EL (cell line): ENCODE measurements around the gene GOLGA6L7.
A peak's percentile ranks its signal among the peaks of the same experiment; 100 is the strongest.
"Not testable (repeated sequence)": the region's sequence is repeated elsewhere in the genome, so short reads cannot be mapped to it uniquely, and the experiment has no call there.

Source experiments
- DNase-seq: peaks from one replicate; pipeline ENCODE4 v3.0.0-alpha.2; 2016

The GOLGA6L7 gene

DNA sequence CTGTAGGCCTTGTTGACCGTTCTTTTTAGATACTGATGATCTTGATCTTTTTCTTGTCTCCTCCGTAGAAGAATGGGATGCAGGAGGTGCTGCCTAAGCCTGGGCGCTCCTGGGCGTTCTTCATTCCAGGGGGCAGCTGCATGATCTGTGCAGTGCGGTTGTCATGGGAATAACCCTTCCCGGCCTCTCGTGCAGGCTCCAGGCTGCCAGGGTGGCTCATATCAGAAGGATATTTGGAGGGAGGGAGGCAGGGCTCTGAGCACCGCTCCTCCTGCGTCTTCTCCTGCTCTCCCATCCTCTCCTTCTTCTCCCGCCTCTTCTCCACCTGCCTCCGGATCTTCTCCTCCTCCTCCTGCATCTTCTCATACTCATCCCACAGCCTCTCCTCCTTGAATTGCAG is 6.2 kb downstream of the GOLGA6L7 start:
- DNase-seq = not testable (repeated sequence)

DNA sequence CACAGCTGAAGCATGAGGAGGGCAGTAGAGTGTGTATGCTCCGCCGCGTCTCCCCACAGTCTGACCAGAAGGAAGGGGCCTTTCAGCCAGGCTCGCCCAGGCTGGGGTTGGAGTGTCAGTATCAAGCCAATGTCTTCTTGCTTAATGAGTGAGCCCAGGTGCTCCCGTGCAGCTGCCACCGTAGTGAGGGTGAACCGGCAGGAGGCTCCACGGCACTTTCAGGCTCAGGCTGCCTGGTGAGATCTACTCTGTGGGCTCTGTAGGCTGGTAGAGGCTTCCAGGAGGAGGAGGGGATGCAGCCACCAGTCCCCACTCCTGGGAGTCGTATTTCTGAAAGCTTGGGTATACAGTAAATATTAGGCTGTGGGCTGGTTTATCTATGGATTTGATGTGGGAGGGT is 8.2 kb downstream of the GOLGA6L7 start:
- not testable (repeated sequence) for DNase-seq

DNA sequence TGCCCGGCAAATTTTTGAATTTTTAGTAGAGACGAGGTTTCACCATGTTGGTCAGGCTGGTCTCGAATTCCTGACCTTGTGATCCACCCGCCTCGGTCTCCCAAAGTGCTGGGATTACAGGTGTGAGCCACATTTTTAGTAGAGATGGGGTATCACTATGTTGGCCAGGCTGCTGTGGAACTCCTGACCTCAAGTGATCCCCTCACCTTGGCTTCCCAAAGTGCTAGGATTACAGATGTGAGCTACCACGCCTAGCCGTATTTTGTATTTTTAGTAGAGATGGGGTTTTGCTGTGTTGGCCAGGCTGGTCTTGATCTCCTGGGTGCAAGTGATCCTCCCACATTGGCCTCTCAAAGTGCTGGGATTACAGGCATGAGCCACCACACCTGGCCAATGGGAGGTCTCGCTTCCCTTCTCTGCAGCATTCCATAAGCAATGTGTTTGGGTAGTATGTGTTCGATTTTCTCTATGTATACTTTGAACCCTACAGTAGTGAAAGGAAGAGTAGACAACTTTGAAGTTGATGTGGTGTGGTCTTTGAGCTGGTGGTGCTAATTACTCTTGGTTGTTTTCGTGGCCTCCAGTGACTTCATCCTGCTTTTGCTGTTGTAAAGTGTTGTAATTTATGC is 13.4 kb downstream of the GOLGA6L7 start:
- not testable (repeated sequence) for DNase-seq

DNA sequence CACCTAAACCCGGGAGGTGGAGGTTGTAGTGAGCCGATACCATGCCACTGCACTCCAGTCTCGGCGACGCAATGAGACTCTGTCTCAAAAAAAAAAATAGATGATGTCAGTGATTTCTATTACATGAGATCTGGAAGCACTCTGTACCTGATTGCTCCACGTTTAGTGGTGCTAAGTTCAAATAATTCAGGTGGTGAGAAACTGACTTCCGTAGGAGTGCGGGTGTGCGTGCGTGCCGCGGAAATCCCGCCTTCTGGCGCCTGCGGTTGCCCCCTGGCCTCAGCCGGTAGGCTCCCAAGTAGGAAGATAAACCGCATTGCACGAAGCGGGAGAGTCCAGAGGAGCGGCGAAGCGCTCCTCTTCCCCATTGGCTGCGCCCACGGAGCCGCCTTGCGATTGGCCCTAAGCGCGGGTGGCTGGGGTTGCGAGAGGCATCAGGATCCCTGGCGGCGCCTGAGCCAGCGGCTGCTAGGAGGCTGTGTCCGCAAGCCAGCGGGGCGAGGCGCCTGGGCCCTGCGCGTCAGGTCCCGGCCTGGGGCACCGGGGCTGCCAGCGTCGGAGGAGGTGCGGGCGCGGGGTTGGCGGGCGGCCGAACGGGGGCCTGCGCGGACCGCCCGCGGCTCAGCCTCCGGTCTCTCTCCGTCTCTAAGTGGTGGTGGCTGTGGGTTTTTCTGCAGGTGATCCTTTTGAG is 16.4 kb downstream of the GOLGA6L7 start:
- peak; percentile 58 for DNase-seq

DNA sequence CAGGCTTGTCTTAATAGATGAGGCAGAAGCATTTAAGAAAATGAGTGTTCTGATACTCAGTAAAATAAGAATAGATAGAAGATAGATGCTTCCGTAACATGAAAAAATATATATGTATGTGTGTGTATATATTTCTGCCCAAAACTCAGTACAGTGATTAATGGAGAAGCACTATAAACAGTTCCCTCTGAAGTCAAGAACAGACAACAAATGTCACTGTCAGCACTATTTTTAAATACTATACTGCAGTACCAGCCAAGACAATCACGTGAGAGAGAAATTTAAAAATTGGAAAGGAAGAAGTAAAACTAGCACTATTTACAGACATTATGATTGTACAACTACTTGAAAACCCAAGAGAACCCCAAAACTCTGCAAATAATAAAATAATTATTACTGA is 27.0 kb downstream of the GOLGA6L7 start:
- not testable (repeated sequence) for DNase-seq

DNA sequence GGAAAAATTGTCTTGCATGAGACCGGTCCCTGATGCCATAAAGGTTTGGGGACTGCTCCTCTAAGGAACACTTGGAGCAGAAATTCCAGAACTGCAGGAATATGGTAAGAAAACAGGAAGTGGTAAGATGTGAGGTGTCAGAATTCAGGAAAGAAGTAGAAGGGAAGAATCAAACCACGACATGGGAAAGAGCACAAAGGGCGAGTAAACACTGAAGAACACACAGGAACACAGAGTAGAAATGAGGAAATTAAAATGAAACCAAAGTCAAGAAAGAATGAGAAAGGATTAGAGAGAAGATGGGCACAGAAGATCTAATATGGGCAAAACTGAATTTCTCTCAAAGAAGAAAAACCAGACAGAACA is 28.5 kb downstream of the GOLGA6L7 start:
- not testable (repeated sequence) for DNase-seq

DNA sequence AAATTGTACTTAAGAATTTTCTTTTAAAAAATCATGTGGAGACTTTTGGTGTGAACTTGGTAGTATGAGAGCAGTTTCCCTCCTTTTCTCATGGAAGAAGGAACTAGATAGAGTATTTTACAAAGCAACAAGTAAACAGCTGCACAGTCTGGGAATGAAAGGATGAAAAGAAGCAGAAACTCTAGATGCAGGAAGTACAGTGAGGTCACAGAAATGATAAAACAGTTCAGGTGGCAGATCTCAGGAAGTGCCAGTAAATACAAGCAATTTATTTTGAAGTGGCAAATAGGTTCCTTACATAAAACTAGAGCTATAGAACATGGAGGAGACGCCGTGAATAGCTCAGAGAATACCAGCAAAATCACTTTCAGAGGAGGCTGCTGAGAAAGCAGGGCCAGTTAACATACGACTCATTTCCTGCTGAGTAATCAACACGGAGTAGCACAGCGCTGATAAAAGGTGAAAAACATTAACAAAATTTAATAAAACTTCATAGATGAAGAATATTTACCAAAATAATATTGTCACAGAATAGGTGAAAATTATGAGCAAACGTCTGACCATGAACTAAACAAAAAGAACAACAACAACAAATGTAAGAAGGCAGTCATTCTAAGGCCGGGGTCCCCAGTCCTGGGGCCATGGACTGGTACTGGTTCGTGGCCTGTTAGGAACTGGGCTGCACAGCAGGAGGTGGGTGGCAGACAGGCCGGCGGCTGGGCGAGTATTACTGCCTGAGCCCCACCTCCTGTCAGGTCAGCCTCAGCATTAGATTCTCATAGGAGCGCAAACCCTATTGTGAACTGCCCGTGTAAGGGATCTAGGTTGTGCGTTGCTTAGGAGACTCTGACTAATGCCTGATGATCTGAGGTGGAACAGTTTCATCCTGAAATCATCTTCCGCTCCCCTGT is 29.2 kb downstream of the GOLGA6L7 start:
- DNase-seq = peak; percentile 33

DNA sequence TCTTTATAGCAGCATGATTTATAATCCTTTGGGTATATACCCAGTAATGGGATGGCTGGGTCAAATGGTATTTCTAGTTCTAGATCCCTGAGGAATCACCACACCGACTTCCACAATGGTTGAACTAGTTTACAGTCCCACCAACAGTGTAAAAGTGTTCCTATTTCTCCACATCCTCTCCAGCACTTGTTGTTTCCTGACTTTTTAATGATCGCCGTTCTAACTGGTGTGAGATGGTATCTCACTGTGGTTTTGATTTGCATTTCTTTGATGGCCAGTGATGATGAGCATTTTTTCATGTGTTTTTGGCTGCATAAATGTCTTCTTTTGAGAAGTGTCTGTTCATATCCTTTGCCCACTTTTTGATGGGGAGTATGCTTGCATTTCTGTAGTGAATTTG is 30.3 kb downstream of the GOLGA6L7 start:
- not testable (repeated sequence) for DNase-seq

DNA sequence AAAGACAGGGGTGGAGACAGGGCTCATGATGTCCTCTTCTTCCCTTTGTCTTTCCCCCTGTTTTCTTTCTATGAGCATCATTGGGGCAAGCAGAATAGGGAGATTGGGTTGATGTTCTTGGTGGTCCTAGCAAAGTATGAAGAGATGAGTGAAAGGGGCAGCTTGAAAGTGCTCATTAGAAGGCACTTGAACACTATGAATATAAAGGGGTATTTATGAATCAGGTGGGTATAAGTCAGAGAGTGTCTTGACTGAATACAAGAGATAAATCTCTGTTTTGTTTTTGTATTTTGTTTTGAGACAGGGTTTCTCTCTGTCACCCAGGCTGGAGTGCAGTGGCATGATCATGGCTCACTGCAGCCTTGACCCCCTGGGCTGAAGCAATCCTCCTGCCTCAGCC is 34.4 kb downstream of the GOLGA6L7 start:
- not testable (repeated sequence) for DNase-seq

DNA sequence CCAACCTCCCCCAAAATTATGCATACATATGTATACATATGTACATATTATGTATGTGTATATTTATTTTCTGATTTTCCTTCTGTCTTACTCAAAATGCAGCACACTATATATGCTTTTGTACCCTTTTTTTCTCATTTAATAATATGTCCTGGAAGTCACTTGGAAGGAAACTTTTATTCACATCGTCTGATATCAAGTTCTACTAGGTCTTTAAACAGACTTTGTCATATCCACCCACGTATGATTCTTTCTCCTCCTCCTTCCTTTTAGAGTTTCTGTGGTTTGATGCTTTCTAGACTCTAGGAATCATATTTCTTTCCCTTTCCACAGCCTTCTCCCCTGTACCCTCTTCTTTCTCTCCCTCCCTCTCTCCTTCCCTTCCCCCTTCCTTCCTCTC is 35.1 kb downstream of the GOLGA6L7 start:
- not testable (repeated sequence) for DNase-seq

DNA sequence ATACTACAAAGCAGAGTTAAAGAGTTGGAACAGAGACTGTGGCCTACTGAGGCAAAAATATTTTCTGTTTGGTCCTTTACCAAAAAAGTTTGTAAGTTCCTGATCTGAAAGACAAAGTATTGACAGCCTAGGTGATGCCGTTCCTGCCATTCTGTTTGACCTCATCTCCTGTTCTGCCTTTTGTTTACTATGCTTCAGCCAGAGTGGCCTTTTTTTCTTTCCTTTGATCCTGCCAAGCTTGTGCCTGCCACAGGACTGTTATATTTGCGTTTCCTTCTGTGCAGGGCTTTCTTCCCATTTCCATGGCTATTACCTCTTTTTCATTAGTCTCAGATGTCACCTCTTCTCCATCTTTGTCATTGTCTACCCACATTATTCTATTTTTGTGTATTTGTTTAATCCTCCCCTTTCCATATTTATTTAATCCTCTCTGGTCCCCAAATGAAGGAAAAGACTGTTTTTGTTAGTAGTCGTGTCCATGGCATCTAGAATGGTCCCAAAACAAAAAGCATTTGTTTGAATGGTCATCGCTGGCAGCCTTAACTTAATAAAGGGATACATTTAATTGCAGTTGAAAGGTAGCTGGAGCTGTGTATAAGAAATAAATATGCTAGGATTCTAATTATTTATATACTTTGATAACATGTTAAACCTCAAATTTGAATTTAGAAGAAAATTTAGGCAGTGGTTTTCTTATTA is 36.4 kb downstream of the GOLGA6L7 start:
- not testable (repeated sequence) for DNase-seq

DNA sequence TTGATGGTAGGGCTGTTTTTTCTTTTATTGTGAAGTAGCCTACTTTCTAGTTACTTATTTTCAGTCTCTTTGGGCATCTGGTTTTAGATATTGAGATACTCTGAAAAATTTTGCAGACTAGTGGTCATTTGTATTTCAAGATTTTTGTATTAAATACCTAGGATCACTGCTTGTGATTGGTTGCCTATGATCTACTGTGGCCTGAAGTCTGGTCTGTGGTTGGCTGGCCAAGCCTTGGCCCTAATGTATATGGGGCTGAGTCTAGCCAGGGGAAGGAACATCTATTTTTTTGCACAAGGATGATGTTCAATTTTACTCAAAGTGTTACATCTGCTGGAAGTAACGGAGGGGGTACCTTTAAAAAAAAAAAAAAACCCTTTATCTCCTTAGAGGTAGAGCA is 38.0 kb downstream of the GOLGA6L7 start:
- not testable (repeated sequence) for DNase-seq

DNA sequence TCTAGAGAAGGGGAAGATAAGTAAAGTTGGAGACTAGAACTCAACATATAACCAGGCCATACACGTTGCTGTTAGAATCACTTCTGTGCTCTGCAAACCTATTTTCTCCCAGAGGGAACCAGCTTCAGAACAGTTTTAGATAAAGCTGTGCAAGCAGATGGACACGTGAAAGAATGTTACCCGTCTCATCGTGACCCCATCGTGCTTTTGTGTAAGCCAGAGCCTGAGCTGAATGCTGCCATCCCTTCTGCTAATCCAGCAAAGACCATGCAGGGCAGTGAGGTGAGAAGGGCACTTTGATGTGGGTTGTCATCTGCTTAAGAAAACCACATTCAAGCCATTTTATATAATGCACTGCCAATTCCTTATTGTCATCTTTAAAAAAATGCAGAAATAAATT is 40.3 kb downstream of the GOLGA6L7 start:
- not testable (repeated sequence) for DNase-seq

DNA sequence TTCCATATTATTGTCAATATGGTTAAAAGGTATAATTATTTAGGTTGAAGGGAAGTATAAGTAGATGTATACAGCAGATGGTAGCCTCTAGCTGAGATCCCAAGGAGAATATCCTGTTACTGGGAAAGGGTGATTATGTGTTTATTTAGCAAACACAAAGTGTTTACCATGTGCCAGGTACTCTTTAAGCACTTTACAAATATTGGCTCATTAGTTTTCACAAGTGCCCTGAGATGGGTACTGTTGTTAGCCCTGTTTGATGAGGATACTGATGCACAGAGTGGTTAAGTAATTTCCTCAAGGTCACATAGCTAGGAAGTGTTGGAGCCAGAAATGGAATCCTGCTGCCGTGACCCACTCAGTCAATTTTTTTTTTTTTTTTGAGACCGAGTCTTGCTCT is 48.1 kb downstream of the GOLGA6L7 start:
- DNase-seq = not testable (repeated sequence)

DNA sequence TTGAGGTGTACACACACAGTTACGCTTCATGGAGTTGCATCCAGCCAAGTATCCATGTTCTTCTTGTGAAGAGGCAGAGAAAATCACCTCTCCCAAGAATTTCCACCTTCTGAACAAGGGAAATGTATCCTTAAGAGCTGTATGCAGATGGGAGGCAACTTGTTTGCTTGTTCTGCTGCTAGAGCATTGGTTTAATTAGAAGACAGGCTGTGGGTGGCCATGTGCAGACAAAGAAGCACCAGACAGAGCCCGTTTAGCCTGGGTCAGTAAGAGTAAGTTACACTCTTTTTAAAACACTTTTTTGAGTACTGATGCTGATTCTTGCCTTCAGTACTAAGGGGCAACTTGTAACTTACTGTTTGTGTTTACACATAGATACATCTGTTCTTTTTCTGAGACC is 50.2 kb downstream of the GOLGA6L7 start:
- DNase-seq = not testable (repeated sequence)

DNA sequence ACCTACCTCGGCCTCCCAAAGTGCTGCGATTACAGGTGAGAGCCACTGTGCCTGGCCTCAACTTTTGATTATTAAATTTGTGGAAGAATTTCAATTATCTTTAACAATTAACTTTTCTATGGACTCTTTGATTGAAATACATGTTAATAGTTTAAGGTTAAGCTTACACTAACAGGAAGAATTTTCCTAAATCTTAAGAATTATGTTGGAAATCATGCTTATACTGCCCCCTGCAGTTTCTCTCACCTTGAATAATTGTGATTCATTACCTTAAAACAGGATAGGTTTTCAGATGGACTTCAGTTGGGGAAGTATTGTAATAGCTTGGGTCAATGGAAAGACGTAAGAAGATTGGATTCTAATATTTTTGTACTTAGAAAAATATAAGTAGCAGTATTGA is 54.2 kb downstream of the GOLGA6L7 start:
- not testable (repeated sequence) for DNase-seq
